H1 (cell line): Measurements from ENCODE around the gene FBXO34. TPM values are rescaled to one million over a fixed set of nuclear protein-coding genes. Genes with fewer than 3 reads are reported as not detected.

ENCODE experiments used
- NRF1 ChIP-seq: IDR thresholded peaks from 2 replicates; pipeline ENCODE4 v1.6.1; 2011; ENCODE audit warnings: mild to moderate bottlenecking, low read depth, low read length, improper control_type of control experiment
- polyA plus RNA-seq, 7 experiments: library from polyadenylated mRNA; depleted of rRNA in 3 of 7; stranded (reverse) in 5 of 7; unstranded in 2 of 7; fragments of >200 nt in 5 of 7; fragments of 200-250 nt in 2 of 7; gene quantifications; 1 replicate in 5 of 7; 2 replicates in 1 of 7; 4 replicates in 1 of 7; pipeline versions ENCODE4 v1.2.1 to v1.2.3, GENCODE V29; 2011 to 2013; ENCODE audit warnings: missing spikeins in 2 of 7, mixed read lengths in 2 of 7
- total RNA-seq: library from RNA; stranded (reverse); fragmentation: NEBNext Ultra II Directional; extraction: Animal tissue kit (Norgen Biotek cat#: 25700); gene quantifications from 2 replicates; pipeline ENCODE4 v1.2.1, GENCODE V29; 2021

FBXO34 gene
- total and polyA plus RNA-seq, 2 of the 8 experiments (the other 6 are each of a cell fraction or from before 2014, with no cell fraction given): 7.0 to 14.4 TPM

DNA sequence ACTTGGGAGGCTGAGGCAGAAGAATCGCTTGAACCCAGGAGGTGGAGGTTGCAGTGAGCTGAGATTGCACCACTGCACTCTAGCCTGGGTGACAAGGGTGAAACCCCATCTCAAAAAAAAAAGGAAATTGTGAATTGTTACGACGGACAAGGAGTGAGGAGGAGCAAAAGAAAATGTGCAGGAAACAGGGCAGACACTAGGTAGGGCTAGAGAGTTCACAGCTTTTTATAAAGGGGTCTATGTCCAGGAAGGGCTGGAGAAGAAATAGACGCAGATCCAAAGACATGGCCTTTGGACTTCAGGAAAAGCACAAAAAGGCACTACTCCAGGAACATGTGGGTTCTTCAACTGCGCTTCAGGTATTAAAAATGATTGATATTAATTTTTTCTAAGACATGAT, 106.0 kb downstream of the FBXO34 start (continued):
- no peak for TF ChIP-seq NRF1
- TF ChIP-seq, all 59 proteins: peak for 2
